BJ (cell line): ENCODE results near the gene C16orf86. TPM values are rescaled to one million over a fixed set of nuclear protein-coding genes. Genes with fewer than 3 reads are reported as not detected.

Experiments used
- CTCF ChIA-PET: fragments of 350-600 bp; formaldehyde crosslinking; extraction: SDS; loops from one replicate; lab custom pipeline; 2021; ENCODE audit warnings: antibody characterized with exemption, inconsistent platforms; lab: Yijun Ruan, JAX
- POLR2A ChIA-PET: fragments of 300-600 bp; sonication (Branson Sonifier 250); formaldehyde crosslinking; extraction: SDS; loops from one replicate; lab custom pipeline; 2021; ENCODE audit warnings: antibody characterized with exemption; lab: Charles Lee
- DNase-seq: peaks from one replicate; pipeline ENCODE4 v3.0.0-alpha.2; 2011; ENCODE audit warnings: low read depth
- H3K27me3 ChIP-seq: 2 replicates; pipeline ENCODE4 v1.6.0; 2011; ENCODE audit warnings: low read length; ENCODE audit not compliant: control insufficient read depth, insufficient read depth
- H3K36me3 ChIP-seq: 2 replicates; pipeline ENCODE4 v1.5.1; 2011; ENCODE audit warnings: low read length; ENCODE audit not compliant: control insufficient read depth, insufficient read depth
- H3K4me3 ChIP-seq: 2 replicates; pipeline ENCODE4 v1.5.1; 2011; ENCODE audit warnings: low read depth, mild to moderate bottlenecking, control low read depth, low read length
- CTCF ChIP-seq: IDR thresholded peaks from 2 replicates; pipeline ENCODE4 v1.5.1; 2011; ENCODE audit warnings: low read depth, mild to moderate bottlenecking, control low read depth, inconsistent platforms, low read length, moderate library complexity; ENCODE audit not compliant: insufficient read depth
- polyA plus RNA-seq: library from polyadenylated mRNA; depleted of rRNA; stranded (reverse); fragments of >200 nt; gene quantifications from 2 replicates; pipeline ENCODE4 v1.2.3, GENCODE V29; 2011

The C16orf86 gene
- polyA plus RNA-seq, 1 experiment, result 1.5 TPM

GRCh38 chr16:67707790-67708189, 41.2 kb downstream of the C16orf86 start:
- CTCF ChIA-PET, result interaction anchor here (0.8 kb wide), 1 partner anchor 108 kb away, joined by 3 read pairs; no protein-coding TSS in a partner anchor
- no peak overlapping the region for H3K4me3 ChIP-seq
- no peak for TF ChIP-seq CTCF
- no peaks in the 10 kb centered on the region for H3K27me3 ChIP-seq
- POLR2A ChIA-PET, result no interaction called here
- DNase-seq, result no peak
- no peaks in the 10 kb centered on the region for H3K36me3 ChIP-seq

- Histone ChIP-seq H3K4me3 (no peak overlapping the region), H3K36me3 (no peaks in the 10 kb centered on the region), H3K27me3 (no peaks in the 10 kb centered on the region)
- CTCF ChIA-PET, result interaction anchor here (0.8 kb wide), 1 partner anchor 108 kb away, joined by 3 read pairs; no protein-coding TSS in a partner anchor
- DNase-seq, result no peak
- POLR2A ChIA-PET, result no interaction called here
- TF ChIP-seq CTCF, result no peak
Measured at GRCh38 chr16:67708368-67708771, 41.8 kb downstream of the C16orf86 start.

GRCh38 chr16:67709050-67709449, 42.4 kb downstream of the C16orf86 start:
- Histone ChIP-seq H3K27me3 (no peaks in the 10 kb centered on the region), H3K36me3 (no peaks in the 10 kb centered on the region), H3K4me3 (no peak overlapping the region)
- ChIA-PET POLR2A (no interaction called here), CTCF (no interaction called here)
- DNase-seq, result no peak
- no peak for TF ChIP-seq CTCF

- Histone ChIP-seq H3K36me3 (no peaks in the 10 kb centered on the region), H3K27me3 (no peaks in the 10 kb centered on the region), H3K4me3 (no peak overlapping the region)
- POLR2A ChIA-PET, result no interaction called here
- no peak for TF ChIP-seq CTCF
- CTCF ChIA-PET, result interaction anchor here (0.7 kb wide), 1 partner anchor 190 kb away, joined by 3 read pairs; no protein-coding TSS in a partner anchor
- no peak for DNase-seq
Measured at GRCh38 chr16:67710607-67711006, 44.0 kb downstream of the C16orf86 start.

- Histone ChIP-seq H3K4me3 (no peak overlapping the region), H3K36me3 (no peaks in the 10 kb centered on the region), H3K27me3 (no peaks in the 10 kb centered on the region)
- no peak for TF ChIP-seq CTCF
- no peak for DNase-seq
- POLR2A ChIA-PET, result no interaction called here
- CTCF ChIA-PET, result interaction anchor here (1.0 kb wide), 1 partner anchor 46 kb away, joined by 3 read pairs; no protein-coding TSS in a partner anchor
Measured at GRCh38 chr16:67713647-67714273, 47.1 kb downstream of the C16orf86 start.
